Fibroblast of pulmonary artery (primary cell): ENCODE data around the gene LILRB5.
"Not testable (repeated sequence)": the region's sequence is repeated elsewhere in the genome, so short reads cannot be mapped to it uniquely, and the experiment has no call there.

Experiments used
- DNase-seq: peaks from one replicate; pipeline ENCODE4 v3.0.0-alpha.2; 2010; ENCODE audit warnings: low read depth
- H3K4me3 ChIP-seq: replicated peaks from 2 replicates; pipeline ENCODE4 v1.5.1; 2011; ENCODE audit warnings: low read depth, mild to moderate bottlenecking, control low read depth, low read length, moderate library complexity
- CTCF ChIP-seq: IDR thresholded peaks from 2 replicates; pipeline ENCODE4 v1.5.1; 2011; ENCODE audit warnings: mild to moderate bottlenecking, control low read depth, low read length, inconsistent platforms; ENCODE audit errors: missing control alignments

Gene LILRB5

GRCh38 chr19:54245936-54246335 lies 11.1 kb downstream of the LILRB5 start:
- DNase-seq = no peak
- no peak overlapping the region for H3K4me3 ChIP-seq
- no peak for TF ChIP-seq CTCF

- DNase-seq, H3K4me3 ChIP-seq: not testable (repeated sequence)
Measured at GRCh38 chr19:54243809-54244208, 13.3 kb downstream of the LILRB5 start.

- not testable (repeated sequence) for DNase-seq, H3K4me3 ChIP-seq
Measured at GRCh38 chr19:54242646-54243045, 14.4 kb downstream of the LILRB5 start, which contains the start of gene LILRA6. TSS of gene LILRA6 (minus strand) at chr19:54242790.

GRCh38 chr19:54242234-54242633 lies 14.8 kb downstream of the LILRB5 start:
- H3K4me3 ChIP-seq, DNase-seq: not testable (repeated sequence)

- not testable (repeated sequence) for DNase-seq, H3K4me3 ChIP-seq
Measured at GRCh38 chr19:54240372-54241336, 16.4 kb downstream of the LILRB5 start.

GRCh38 chr19:54239491-54240371 lies 17.3 kb downstream of the LILRB5 start:
- H3K4me3 ChIP-seq, DNase-seq: not testable (repeated sequence)

GRCh38 chr19:54233941-54234340 lies 23.1 kb downstream of the LILRB5 start:
- no peak for TF ChIP-seq CTCF
- no peak overlapping the region for H3K4me3 ChIP-seq
- DNase-seq = no peak

- H3K4me3 ChIP-seq = no peak overlapping the region
- TF ChIP-seq CTCF = peak; percentile 99
- peak; percentile 88 for DNase-seq
Measured at GRCh38 chr19:54231077-54231931, 25.8 kb downstream of the LILRB5 start.

- TF ChIP-seq CTCF = no peak
- no peak for DNase-seq
- H3K4me3 ChIP-seq = no peak overlapping the region
Measured at GRCh38 chr19:54230031-54230430, 27.0 kb downstream of the LILRB5 start.
